WTC11 (cell line): ENCODE data around the gene C17orf58. TPM values are rescaled to one million over a fixed set of nuclear protein-coding genes. Genes with fewer than 3 reads are reported as not detected.

Experiments
- ATAC-seq: fragments of 200-7000 bp; cut with Tn5 transposase; 2 replicates; pipeline ENCODE4 v1.10.0; 2021; ENCODE audit warnings: mild to moderate bottlenecking, moderate library complexity
- CTCF ChIA-PET: fragments of 300-600 bp; sonication (Branson Sonifier 250); formaldehyde crosslinking; loops from one replicate; lab custom pipeline; 2021; ENCODE audit warnings: antibody characterized with exemption; lab: Charles Lee
- POLR2A ChIA-PET: fragments of 350-600 bp; sonication (Branson Sonifier 250); formaldehyde crosslinking; loops from one replicate; lab custom pipeline; 2021; ENCODE audit warnings: antibody characterized with exemption; lab: Charles Lee
- DNase-seq: peaks from one replicate; pipeline ENCODE4 v3.0.0; 2021; ENCODE audit warnings: low spot score
- H3K27ac Mint-ChIP-seq: 2 replicates; pipeline ENCODE4 v1.8.0; 2021; ENCODE audit warnings: mixed read lengths
- H3K27me3 Mint-ChIP-seq: 2 replicates; pipeline ENCODE4 v1.8.0; 2021; ENCODE audit warnings: low read depth, mild to moderate bottlenecking, moderate library complexity, mixed read lengths
- H3K36me3 Mint-ChIP-seq: 2 replicates; pipeline ENCODE4 v1.8.0; 2021; ENCODE audit warnings: mixed read lengths
- H3K4me1 Mint-ChIP-seq: 2 replicates; pipeline ENCODE4 v1.8.0; 2022; ENCODE audit warnings: mixed read lengths
- H3K4me3 Mint-ChIP-seq: 2 replicates; pipeline ENCODE4 v1.8.0; 2021; ENCODE audit warnings: mild to moderate bottlenecking, moderate library complexity, mixed read lengths
- H3K9me3 Mint-ChIP-seq: 2 replicates; pipeline ENCODE4 v1.8.0; 2021; ENCODE audit warnings: mixed read lengths
- ARID4B ChIP-seq: sonication (generic); formaldehyde crosslinking; IDR thresholded peaks from 2 replicates; pipeline ENCODE4 v1.8.0; 2023; ENCODE audit warnings: missing genetic modification reagents, mild to moderate bottlenecking, borderline replicate concordance
- ATF1 ChIP-seq: sonication (generic); formaldehyde crosslinking; IDR thresholded peaks from 2 replicates; pipeline ENCODE4 v1.8.1; 2023; ENCODE audit warnings: mild to moderate bottlenecking, moderate library complexity, missing genetic modification reagents
- CBFB ChIP-seq: sonication (generic); formaldehyde crosslinking; IDR thresholded peaks from 2 replicates; pipeline ENCODE4 v1.8.1; 2022; ENCODE audit warnings: mild to moderate bottlenecking, low read depth, missing genetic modification reagents
- CTCF ChIP-seq: fragments of 200-600 bp; IDR thresholded peaks from 2 replicates; pipeline ENCODE4 v1.8.0; 2022; ENCODE audit warnings: antibody characterized with exemption
- E2F1 ChIP-seq: sonication (generic); formaldehyde crosslinking; IDR thresholded peaks from 2 replicates; pipeline ENCODE4 v1.8.0; 2022; ENCODE audit warnings: mild to moderate bottlenecking, missing genetic modification reagents
- E2F4 ChIP-seq: sonication (generic); formaldehyde crosslinking; IDR thresholded peaks from 2 replicates; pipeline ENCODE4 v1.8.1; 2022; ENCODE audit warnings: low read depth, mild to moderate bottlenecking, moderate library complexity, missing genetic modification reagents, borderline replicate concordance
- ETV6 ChIP-seq: sonication (generic); formaldehyde crosslinking; IDR thresholded peaks from 2 replicates; pipeline ENCODE4 v1.8.1; 2022; ENCODE audit warnings: mild to moderate bottlenecking, missing genetic modification reagents
- FOXJ3 ChIP-seq: sonication (generic); formaldehyde crosslinking; IDR thresholded peaks from 2 replicates; pipeline ENCODE4 v1.9.0; 2021; ENCODE audit warnings: missing genetic modification reagents, mild to moderate bottlenecking, borderline replicate concordance
- GRHL2 ChIP-seq: fragments of 250-450 bp; sonication (Bioruptor Pico); IDR thresholded peaks from 2 replicates; pipeline ENCODE4 v1.8.0; 2022; ENCODE audit warnings: mild to moderate bottlenecking, moderate library complexity; ENCODE audit not compliant: insufficient replicate concordance, severe bottlenecking
- HMGA2 ChIP-seq: fragments of 250-450 bp; sonication (Bioruptor Pico); IDR thresholded peaks from 2 replicates; pipeline ENCODE4 v1.4.0; 2021; ENCODE audit warnings: mild to moderate bottlenecking, moderate library complexity
- IRF2 ChIP-seq: sonication (generic); formaldehyde crosslinking; IDR thresholded peaks from 2 replicates; pipeline ENCODE4 v1.8.0; 2022; ENCODE audit warnings: low read depth, missing genetic modification reagents, borderline replicate concordance
- KAT7 ChIP-seq: sonication (generic); formaldehyde crosslinking; IDR thresholded peaks from 2 replicates; pipeline ENCODE4 v1.8.1; 2023; ENCODE audit warnings: missing genetic modification reagents, mild to moderate bottlenecking, borderline replicate concordance
- PRDM15 ChIP-seq: sonication (generic); formaldehyde crosslinking; IDR thresholded peaks from 2 replicates; pipeline ENCODE4 v1.8.0; 2022; ENCODE audit warnings: missing genetic modification reagents
- PRRX2 ChIP-seq: fragments of 250-450 bp; sonication (Bioruptor Pico); IDR thresholded peaks from 2 replicates; pipeline ENCODE4 v1.8.0; 2021; ENCODE audit warnings: mild to moderate bottlenecking
- TEAD1 ChIP-seq: sonication (generic); formaldehyde crosslinking; IDR thresholded peaks from 2 replicates; pipeline ENCODE4 v1.8.0; 2022; ENCODE audit warnings: mild to moderate bottlenecking, missing genetic modification reagents
- total RNA-seq: library from RNA; stranded (reverse); gene quantifications from 3 replicates; pipeline ENCODE4 v1.2.3, GENCODE V29; 2021
- TF ChIP-seq, protein P1 (sequence below): sonication (generic); formaldehyde crosslinking; IDR thresholded peaks from 2 replicates; pipeline ENCODE4 v1.8.0; 2022; ENCODE audit warnings: mild to moderate bottlenecking, missing genetic modification reagents
- TF ChIP-seq, protein P2 (sequence below): sonication (generic); formaldehyde crosslinking; IDR thresholded peaks from 2 replicates; pipeline ENCODE4 v1.8.0; 2023; ENCODE audit warnings: mild to moderate bottlenecking, missing genetic modification reagents
- TF ChIP-seq, protein P3 (sequence below): sonication (generic); formaldehyde crosslinking; IDR thresholded peaks from 2 replicates; pipeline ENCODE4 v1.8.1; 2023; ENCODE audit warnings: mild to moderate bottlenecking, missing genetic modification reagents, borderline replicate concordance

Gene C17orf58
- total RNA-seq, 1 experiment from 2014 or later = 28.2 TPM

- ChIA-PET POLR2A (interaction anchor here (0.6 kb wide), 1 partner anchor 8 kb away, joined by 3 read pairs; no protein-coding TSS in a partner anchor), CTCF (no interaction called here)
- H3K36me3 Mint-ChIP-seq = no peaks in the 10 kb centered on the region
- no peak for DNase-seq
- H3K27me3 Mint-ChIP-seq = no peaks in the 10 kb centered on the region
- H3K9me3 Mint-ChIP-seq = no peaks in the 10 kb centered on the region
- ATAC-seq = no peak
- H3K27ac Mint-ChIP-seq = no peak overlapping the region
- peaks cover 3% of the 10 kb centered on the region for H3K4me1 Mint-ChIP-seq
- no peak overlapping the region for H3K4me3 Mint-ChIP-seq
- TF ChIP-seq CBFB (CRISPR knock-in tag) (no peak), TEAD1 (no peak), GRHL2 (CRISPR knock-in tag) (no peak), E2F1 (CRISPR knock-in tag) (no peak), IRF2 (CRISPR knock-in tag) (no peak), ETV6 (CRISPR knock-in tag) (no peak), ATF1 (no peak), KAT7 (CRISPR knock-in tag) (no peak), PRRX2 (CRISPR knock-in tag) (no peak), PRDM15 (CRISPR knock-in tag) (no peak), FOXJ3 (CRISPR knock-in tag) (no peak), E2F4 (CRISPR knock-in tag) (no peak), ARID4B (CRISPR knock-in tag) (no peak), CTCF (no peak), HMGA2 (CRISPR knock-in tag) (no peak)
- TF ChIP-seq, protein P1, sequence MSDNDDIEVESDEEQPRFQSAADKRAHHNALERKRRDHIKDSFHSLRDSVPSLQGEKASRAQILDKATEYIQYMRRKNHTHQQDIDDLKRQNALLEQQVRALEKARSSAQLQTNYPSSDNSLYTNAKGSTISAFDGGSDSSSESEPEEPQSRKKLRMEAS (CRISPR knock-in tag) = no peak
- TF ChIP-seq, protein P2, sequence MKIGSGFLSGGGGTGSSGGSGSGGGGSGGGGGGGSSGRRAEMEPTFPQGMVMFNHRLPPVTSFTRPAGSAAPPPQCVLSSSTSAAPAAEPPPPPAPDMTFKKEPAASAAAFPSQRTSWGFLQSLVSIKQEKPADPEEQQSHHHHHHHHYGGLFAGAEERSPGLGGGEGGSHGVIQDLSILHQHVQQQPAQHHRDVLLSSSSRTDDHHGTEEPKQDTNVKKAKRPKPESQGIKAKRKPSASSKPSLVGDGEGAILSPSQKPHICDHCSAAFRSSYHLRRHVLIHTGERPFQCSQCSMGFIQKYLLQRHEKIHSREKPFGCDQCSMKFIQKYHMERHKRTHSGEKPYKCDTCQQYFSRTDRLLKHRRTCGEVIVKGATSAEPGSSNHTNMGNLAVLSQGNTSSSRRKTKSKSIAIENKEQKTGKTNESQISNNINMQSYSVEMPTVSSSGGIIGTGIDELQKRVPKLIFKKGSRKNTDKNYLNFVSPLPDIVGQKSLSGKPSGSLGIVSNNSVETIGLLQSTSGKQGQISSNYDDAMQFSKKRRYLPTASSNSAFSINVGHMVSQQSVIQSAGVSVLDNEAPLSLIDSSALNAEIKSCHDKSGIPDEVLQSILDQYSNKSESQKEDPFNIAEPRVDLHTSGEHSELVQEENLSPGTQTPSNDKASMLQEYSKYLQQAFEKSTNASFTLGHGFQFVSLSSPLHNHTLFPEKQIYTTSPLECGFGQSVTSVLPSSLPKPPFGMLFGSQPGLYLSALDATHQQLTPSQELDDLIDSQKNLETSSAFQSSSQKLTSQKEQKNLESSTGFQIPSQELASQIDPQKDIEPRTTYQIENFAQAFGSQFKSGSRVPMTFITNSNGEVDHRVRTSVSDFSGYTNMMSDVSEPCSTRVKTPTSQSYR (CRISPR knock-in tag) = no peak
- TF ChIP-seq, protein P3, sequence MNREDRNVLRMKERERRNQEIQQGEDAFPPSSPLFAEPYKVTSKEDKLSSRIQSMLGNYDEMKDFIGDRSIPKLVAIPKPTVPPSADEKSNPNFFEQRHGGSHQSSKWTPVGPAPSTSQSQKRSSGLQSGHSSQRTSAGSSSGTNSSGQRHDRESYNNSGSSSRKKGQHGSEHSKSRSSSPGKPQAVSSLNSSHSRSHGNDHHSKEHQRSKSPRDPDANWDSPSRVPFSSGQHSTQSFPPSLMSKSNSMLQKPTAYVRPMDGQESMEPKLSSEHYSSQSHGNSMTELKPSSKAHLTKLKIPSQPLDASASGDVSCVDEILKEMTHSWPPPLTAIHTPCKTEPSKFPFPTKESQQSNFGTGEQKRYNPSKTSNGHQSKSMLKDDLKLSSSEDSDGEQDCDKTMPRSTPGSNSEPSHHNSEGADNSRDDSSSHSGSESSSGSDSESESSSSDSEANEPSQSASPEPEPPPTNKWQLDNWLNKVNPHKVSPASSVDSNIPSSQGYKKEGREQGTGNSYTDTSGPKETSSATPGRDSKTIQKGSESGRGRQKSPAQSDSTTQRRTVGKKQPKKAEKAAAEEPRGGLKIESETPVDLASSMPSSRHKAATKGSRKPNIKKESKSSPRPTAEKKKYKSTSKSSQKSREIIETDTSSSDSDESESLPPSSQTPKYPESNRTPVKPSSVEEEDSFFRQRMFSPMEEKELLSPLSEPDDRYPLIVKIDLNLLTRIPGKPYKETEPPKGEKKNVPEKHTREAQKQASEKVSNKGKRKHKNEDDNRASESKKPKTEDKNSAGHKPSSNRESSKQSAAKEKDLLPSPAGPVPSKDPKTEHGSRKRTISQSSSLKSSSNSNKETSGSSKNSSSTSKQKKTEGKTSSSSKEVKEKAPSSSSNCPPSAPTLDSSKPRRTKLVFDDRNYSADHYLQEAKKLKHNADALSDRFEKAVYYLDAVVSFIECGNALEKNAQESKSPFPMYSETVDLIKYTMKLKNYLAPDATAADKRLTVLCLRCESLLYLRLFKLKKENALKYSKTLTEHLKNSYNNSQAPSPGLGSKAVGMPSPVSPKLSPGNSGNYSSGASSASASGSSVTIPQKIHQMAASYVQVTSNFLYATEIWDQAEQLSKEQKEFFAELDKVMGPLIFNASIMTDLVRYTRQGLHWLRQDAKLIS = no peak
Measured at GRCh38 chr17:68006797-68007196, 10.5 kb upstream of the C17orf58 start.
